K562 (cell line): Measurements from ENCODE around the gene PCSK6. TPM values are rescaled to one million over a fixed set of nuclear protein-coding genes. Genes with fewer than 3 reads are reported as not detected.

ENCODE experiments used
- ARID3B ChIP-seq: fragments of 250-450 bp; sonication (Bioruptor Pico); IDR thresholded peaks from 2 replicates; pipeline ENCODE4 v1.4.0; 2020; ENCODE audit warnings: borderline replicate concordance
- CHD1 ChIP-seq: fragments of 200-600 bp; sonication (generic); IDR thresholded peaks from one replicate; pipeline ENCODE4 v1.6.1; 2012; ENCODE audit warnings: mild to moderate bottlenecking, moderate library complexity, low read length, inconsistent platforms
- ETS1 ChIP-seq: conservative IDR thresholded peaks from 2 replicates; pipeline ENCODE4 v1.6.1; 2011; ENCODE audit warnings: low read depth, mild to moderate bottlenecking, low read length; ENCODE audit not compliant: control insufficient read depth
- FOXO4 ChIP-seq: fragments of 450-650 bp; formaldehyde crosslinking; IDR thresholded peaks from 2 replicates; pipeline ENCODE4 v1.4.0; 2020; ENCODE audit warnings: mild to moderate bottlenecking, moderate library complexity
- KLF13 ChIP-seq: fragments of 450-650 bp; IDR thresholded peaks from 2 replicates; pipeline ENCODE4 v1.6.1; 2016; ENCODE audit warnings: missing genetic modification characterization, low read depth, mild to moderate bottlenecking, missing compliant biosample characterization, moderate library complexity, borderline replicate concordance
- PHF8 ChIP-seq: fragments of 200-600 bp; sonication (generic); IDR thresholded peaks from 2 replicates; pipeline ENCODE4 v1.6.1; 2012; ENCODE audit warnings: mixed run types, mild to moderate bottlenecking, inconsistent platforms, low read length, moderate library complexity, borderline replicate concordance
- POLR2A ChIP-seq: fragments of 450-650 bp; conservative IDR thresholded peaks from 2 replicates; pipeline ENCODE4 v1.6.1; 2016
- POLR2B ChIP-seq: fragments of 450-650 bp; IDR thresholded peaks from 2 replicates; pipeline ENCODE4 v1.6.1; 2018; ENCODE audit warnings: low read depth; ENCODE audit not compliant: partially characterized antibody
- PRDM10 ChIP-seq: fragments of 450-650 bp; IDR thresholded peaks from 2 replicates; pipeline ENCODE4 v1.6.1; 2018; ENCODE audit not compliant: partially characterized antibody
- RB1 ChIP-seq: fragments of 450-650 bp; IDR thresholded peaks from 2 replicates; pipeline ENCODE4 v1.6.1; 2017; ENCODE audit warnings: low read depth, mild to moderate bottlenecking
- TEAD1 ChIP-seq, 2 experiments: fragments of 450-650 bp in 1 of 2; sonication (generic) in 1 of 2; formaldehyde crosslinking; IDR thresholded peaks; 2 replicates each; pipeline versions ENCODE4 v1.4.0 to v1.8.0; 2020 to 2022; ENCODE audit warnings: mild to moderate bottlenecking in 2 of 2, missing genetic modification reagents in 1 of 2
- ZNF24 ChIP-seq: fragments of 450-650 bp; IDR thresholded peaks from 2 replicates; pipeline ENCODE4 v1.6.1; 2016
- ZZZ3 ChIP-seq: fragments of 450-650 bp; IDR thresholded peaks from 2 replicates; pipeline ENCODE4 v1.6.1; 2016; ENCODE audit warnings: antibody characterized with exemption, mild to moderate bottlenecking, moderate library complexity
- polyA plus RNA-seq, 8 experiments: library from polyadenylated mRNA; depleted of rRNA in 4 of 8; stranded (reverse) in 5 of 8; unstranded in 3 of 8; fragments of >200 nt; fragmentation: Nextera tagmentation in 2 of 8; fragmentation: Illumina TruSeq in 1 of 8; extraction: Ambion mirVana in 2 of 8; extraction: Trizol in 1 of 8; gene quantifications; 2 replicates each; pipeline versions ENCODE4 v1.2.1 to v1.2.3, GENCODE V29; 2011 to 2014; ENCODE audit warnings: inconsistent platforms in 1 of 8, missing spikeins in 1 of 8
- total RNA-seq, 7 experiments: library from RNA; depleted of rRNA in 6 of 7; stranded (reverse); fragments of >200 nt in 6 of 7; fragmentation: Illumina TruSeq in 2 of 7; extraction: Trizol in 2 of 7; gene quantifications; 2 replicates each; pipeline versions ENCODE4 v1.2.1 to v1.2.3, GENCODE V29; 2011 to 2021; ENCODE audit warnings: low replicate concordance in 1 of 7
- TF ChIP-seq, protein P1 (sequence below): sonication (generic); formaldehyde crosslinking; IDR thresholded peaks from 2 replicates; pipeline ENCODE4 v1.8.0; 2023; ENCODE audit warnings: mild to moderate bottlenecking, missing genetic modification reagents

PCSK6 gene
- total and polyA plus RNA-seq, 9 of the 15 experiments (the other 6 are each of a cell fraction or from before 2014, with no cell fraction given) = 2.2 to 32.6 (median 14.5) TPM

GRCh38 chr15:101294731-101295606 is 194.5 kb downstream of the PCSK6 start, which contains the start of gene SNRPA1 (continued):
- TF ChIP-seq, protein P1, sequence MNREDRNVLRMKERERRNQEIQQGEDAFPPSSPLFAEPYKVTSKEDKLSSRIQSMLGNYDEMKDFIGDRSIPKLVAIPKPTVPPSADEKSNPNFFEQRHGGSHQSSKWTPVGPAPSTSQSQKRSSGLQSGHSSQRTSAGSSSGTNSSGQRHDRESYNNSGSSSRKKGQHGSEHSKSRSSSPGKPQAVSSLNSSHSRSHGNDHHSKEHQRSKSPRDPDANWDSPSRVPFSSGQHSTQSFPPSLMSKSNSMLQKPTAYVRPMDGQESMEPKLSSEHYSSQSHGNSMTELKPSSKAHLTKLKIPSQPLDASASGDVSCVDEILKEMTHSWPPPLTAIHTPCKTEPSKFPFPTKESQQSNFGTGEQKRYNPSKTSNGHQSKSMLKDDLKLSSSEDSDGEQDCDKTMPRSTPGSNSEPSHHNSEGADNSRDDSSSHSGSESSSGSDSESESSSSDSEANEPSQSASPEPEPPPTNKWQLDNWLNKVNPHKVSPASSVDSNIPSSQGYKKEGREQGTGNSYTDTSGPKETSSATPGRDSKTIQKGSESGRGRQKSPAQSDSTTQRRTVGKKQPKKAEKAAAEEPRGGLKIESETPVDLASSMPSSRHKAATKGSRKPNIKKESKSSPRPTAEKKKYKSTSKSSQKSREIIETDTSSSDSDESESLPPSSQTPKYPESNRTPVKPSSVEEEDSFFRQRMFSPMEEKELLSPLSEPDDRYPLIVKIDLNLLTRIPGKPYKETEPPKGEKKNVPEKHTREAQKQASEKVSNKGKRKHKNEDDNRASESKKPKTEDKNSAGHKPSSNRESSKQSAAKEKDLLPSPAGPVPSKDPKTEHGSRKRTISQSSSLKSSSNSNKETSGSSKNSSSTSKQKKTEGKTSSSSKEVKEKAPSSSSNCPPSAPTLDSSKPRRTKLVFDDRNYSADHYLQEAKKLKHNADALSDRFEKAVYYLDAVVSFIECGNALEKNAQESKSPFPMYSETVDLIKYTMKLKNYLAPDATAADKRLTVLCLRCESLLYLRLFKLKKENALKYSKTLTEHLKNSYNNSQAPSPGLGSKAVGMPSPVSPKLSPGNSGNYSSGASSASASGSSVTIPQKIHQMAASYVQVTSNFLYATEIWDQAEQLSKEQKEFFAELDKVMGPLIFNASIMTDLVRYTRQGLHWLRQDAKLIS (CRISPR knock-in tag) = peak; percentile 89
- TF ChIP-seq POLR2A = peak; percentile 89
- peak; percentile 21 for TF ChIP-seq CHD1
- TF ChIP-seq TEAD1 (CRISPR knock-in tag; IDR thresholded peaks at IDR 0.05) = peak in 1 of 2 experiments; percentile 78; a peak in 2 of 4 replicates
- peak; percentile 86 for TF ChIP-seq POLR2B
- TF ChIP-seq ARID3B (CRISPR knock-in tag) = no peak
- TF ChIP-seq KLF13 (tag) = peak; percentile 99
- peak; percentile 97 for TF ChIP-seq RB1
- peak; percentile 80 for TF ChIP-seq ZNF24
- peak; percentile 92 for TF ChIP-seq PHF8
- peak; percentile 23 for TF ChIP-seq PRDM10
- TF ChIP-seq ETS1 = peak; percentile 89
- TF ChIP-seq ZZZ3 = peak; percentile 73
- TF ChIP-seq FOXO4 = no peak
